Pancreas (tissue), 10 donors: ENCODE measurements around the gene GPRC5B. TPM values are rescaled to one million over a fixed set of nuclear protein-coding genes. Genes with fewer than 3 reads are reported as not detected.

ENCODE experiments used
- ATAC-seq, 4 donors: fragments of 200-7000 bp; cut with Tn5 transposase; one replicate each; pipeline versions ENCODE4 v1.8.0 to v1.9.1; 2020; ENCODE audit warnings: mild to moderate bottlenecking in 4 of 4, moderate library complexity in 4 of 4
- DNase-seq, 6 donors: peaks; one replicate each; pipeline ENCODE4 v3.0.0-alpha.2; 2020
- FAIRE-seq: peaks from 2 replicates; lab custom pipeline; 2012; peaks lifted over from hg19 to GRCh38; lab: Jason Lieb, UNC
- H3K27ac ChIP-seq, 4 donors: fragments of 200-600 bp; sonication (generic); 1 replicate in 3 of 4; 2 replicates in 1 of 4; pipeline versions ENCODE4 v1.5.0 to v1.8.0; 2020
- H3K27me3 ChIP-seq, 4 donors: fragments of 200-600 bp; one replicate each; pipeline ENCODE4 v1.8.0; 2021
- H3K36me3 ChIP-seq, 3 donors: fragments of 200-600 bp; sonication (generic) in 1 of 3; one replicate each; pipeline versions ENCODE4 v1.5.0 to v1.8.0; 2020 to 2021
- H3K4me1 ChIP-seq, 3 donors: fragments of 200-600 bp; one replicate each; pipeline ENCODE4 v1.8.0; 2021
- H3K4me3 ChIP-seq, 4 donors: fragments of 200-600 bp; sonication (generic) in 2 of 4; one replicate each; pipeline versions ENCODE4 v1.5.0 to v1.8.0; 2020 to 2021
- H3K9me3 ChIP-seq, 4 donors: fragments of 200-600 bp; one replicate each; pipeline ENCODE4 v1.8.0; 2021
- CTCF ChIP-seq, 4 donors: fragments of 200-600 bp; sonication (generic) in 3 of 4; IDR thresholded peaks; one replicate each; pipeline versions ENCODE4 v1.5.0 to v1.8.0; 2021; ENCODE audit warnings: antibody characterized with exemption in 4 of 4
- WGBS, 2 donors: extraction: QIAGEN DNeasy Blood & Tissue Kit; methylation state at CpG; one replicate each; pipeline ENCODE4 v1.1.7; 2013; 5-methylcytosine and 5-hydroxymethylcytosine counted together
- intact Hi-C, 3 donors: fragments of 100-400 bp; cut with DNase I; formaldehyde crosslinking; loops; one replicate each; pipeline versions ENCODE4 v1.11.1 to v1.14.2; 2022
- polyA plus RNA-seq, 2 donors: library from polyadenylated mRNA; stranded (reverse); fragments of 200-250 nt; gene quantifications; one replicate each; pipeline ENCODE4 v1.2.3, GENCODE V29; 2013
- total RNA-seq, 6 donors: library from RNA; stranded (reverse); fragmentation: NEBNext Ultra II Directional in 4 of 6; extraction: Animal tissue kit (Norgen Biotek cat#: 25700) in 4 of 6; gene quantifications; one replicate each; pipeline versions ENCODE4 v1.2.1 to v1.2.4, GENCODE V29; 2021 to 2023
- donor health status: healthy with polysubstance abuse.
- donor health status: DM: no; HTN: no; CAD: no; lungs with moderate emphysema.
- donor health status: DM: no; HTN: no; CAD: no.
- donor health status: control.
- donor health status: control.
- donor health status: Bipolar disorder and iron deficiency.
- donor health status: DM: yes; HTN: yes; CAD: no.
- donor health status: DM: no; HTN: no; CAD: no.
- donor health status: DM: no; HTN: no; CAD: no.
- donor health status: DM: yes; HTN: yes; CAD: no.

Gene GPRC5B
- total and polyA plus RNA-seq, 8 donors = 20.0 to 95.5 (median 27.4) TPM

- Histone ChIP-seq H3K27ac (no peak overlapping the region), H3K27me3 (no peaks in the 10 kb centered on the region), H3K9me3 (no peaks in the 10 kb centered on the region), H3K4me1 (no peaks in the 10 kb centered on the region), H3K4me3 (no peak overlapping the region), H3K36me3 (no peaks in the 10 kb centered on the region)
- intact Hi-C loops = loop anchor here (5.0 to 10.0 kb wide), 3 partner anchors 385 to 475 kb away; no protein-coding TSS in a partner anchor
- ATAC-seq = no peak
- WGBS, 2 donors = 68 to 82% methylated on average over 2 of the region's 2 CpGs
- FAIRE-seq = no peak
- no peak for DNase-seq
- TF ChIP-seq CTCF (IDR thresholded peaks at IDR 0.05) = no peak
Measured at GRCh38 chr16:19909750-19910322, 25.2 kb upstream of the GPRC5B start.

DNA sequence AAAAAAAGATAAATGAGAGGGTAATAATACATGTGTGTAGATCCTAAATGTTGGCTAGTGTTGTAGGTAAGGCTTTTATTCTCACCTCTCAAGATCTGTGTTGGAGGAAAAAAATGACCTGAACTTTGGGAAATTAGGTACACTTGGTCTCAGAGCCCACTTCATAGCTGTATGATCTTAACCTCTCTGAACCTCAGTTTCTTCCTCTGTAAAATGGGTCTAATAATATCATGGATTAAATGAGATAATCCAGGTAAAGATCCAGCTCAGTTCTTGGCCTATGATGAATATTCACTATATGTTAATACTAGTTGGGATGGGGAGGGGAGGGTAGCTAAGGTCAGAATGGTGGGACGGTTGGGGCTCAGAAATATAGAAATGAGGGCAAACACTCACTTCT lies 24.3 kb upstream of the GPRC5B start:
- no peak for ATAC-seq
- no peak for FAIRE-seq
- Histone ChIP-seq H3K9me3 (no peaks in the 10 kb centered on the region), H3K4me3 (no peak overlapping the region), H3K27me3 (no peaks in the 10 kb centered on the region), H3K36me3 (no peaks in the 10 kb centered on the region), H3K27ac (no peak overlapping the region), H3K4me1 (no peaks in the 10 kb centered on the region)
- WGBS, 2 donors = 47 to 61% methylated on average over 1 of the region's 1 CpG
- intact Hi-C loops = loop anchor here (5.0 to 10.0 kb wide), 3 partner anchors 386 to 476 kb away; no protein-coding TSS in a partner anchor
- no peak for TF ChIP-seq CTCF (IDR thresholded peaks at IDR 0.05)
- DNase-seq = no peak

- ATAC-seq (peak; percentile 94 to 100 (median 99)), DNase-seq (peak; percentile 38 to 87 (median 76)), FAIRE-seq (no peak)
- no peaks in the 10 kb centered on the region for H3K4me1 ChIP-seq
- no peaks in the 10 kb centered on the region for H3K27me3 ChIP-seq
- 18 to 19% methylated on average over 24 of the region's 24 CpGs for WGBS, 2 donors
- no peak overlapping the region for H3K27ac ChIP-seq
- no peaks in the 10 kb centered on the region for H3K9me3 ChIP-seq
- no peaks in the 10 kb centered on the region for H3K36me3 ChIP-seq
- peak overlapping the region in 1 of 4 donors; percentile 17 for H3K4me3 ChIP-seq
- intact Hi-C loops = loop anchor here (5.0 to 10.0 kb wide), 3 partner anchors 387 to 477 kb away; no protein-coding TSS in a partner anchor
- TF ChIP-seq CTCF (IDR thresholded peaks at IDR 0.05) = peak; percentile 93 to 98 (median 96)
Measured at GRCh38 chr16:19907161-19907992, 22.7 kb upstream of the GPRC5B start.

DNA sequence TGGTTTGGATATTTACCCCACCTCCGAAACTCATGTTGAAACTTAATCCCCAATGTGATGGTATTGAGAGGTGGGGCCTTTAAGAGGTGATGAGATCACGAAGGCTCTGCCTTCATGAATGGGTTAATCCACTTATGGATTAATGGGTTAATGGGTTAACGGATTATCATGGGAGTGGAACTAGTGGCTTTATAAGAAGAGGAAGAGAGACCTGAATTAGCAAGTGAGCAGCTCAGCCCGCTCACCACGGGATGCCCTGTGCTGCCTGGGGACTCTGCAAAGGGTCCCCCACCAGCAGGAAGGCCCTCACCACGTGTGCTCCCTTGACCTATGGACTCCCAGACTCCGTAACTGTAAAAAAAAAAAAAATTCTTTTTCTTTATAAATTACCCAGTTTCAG lies 16.5 kb upstream of the GPRC5B start:
- Histone ChIP-seq H3K4me3 (no peak overlapping the region), H3K9me3 (no peaks in the 10 kb centered on the region), H3K4me1 (no peaks in the 10 kb centered on the region), H3K27ac (no peak overlapping the region), H3K36me3 (no peaks in the 10 kb centered on the region), H3K27me3 (no peaks in the 10 kb centered on the region)
- TF ChIP-seq CTCF (IDR thresholded peaks at IDR 0.05) = no peak
- 68 to 72% methylated on average over 7 of the region's 7 CpGs for WGBS, 2 donors
- FAIRE-seq = no peak
- DNase-seq = no peak
- no peak for ATAC-seq
- intact Hi-C loops = loop anchor here (5.0 to 10.0 kb wide), 4 partner anchors 394 to 486 kb away; no protein-coding TSS in a partner anchor
